LNCAP (cell line): ENCODE results near the gene BANP.

Source experiments
- TF ChIP-seq, protein P1 (sequence below): fragments of 450-650 bp; IDR thresholded peaks from 2 replicates; pipeline ENCODE4 v1.5.1; 2017; ENCODE audit warnings: mild to moderate bottlenecking

BANP gene

DNA sequence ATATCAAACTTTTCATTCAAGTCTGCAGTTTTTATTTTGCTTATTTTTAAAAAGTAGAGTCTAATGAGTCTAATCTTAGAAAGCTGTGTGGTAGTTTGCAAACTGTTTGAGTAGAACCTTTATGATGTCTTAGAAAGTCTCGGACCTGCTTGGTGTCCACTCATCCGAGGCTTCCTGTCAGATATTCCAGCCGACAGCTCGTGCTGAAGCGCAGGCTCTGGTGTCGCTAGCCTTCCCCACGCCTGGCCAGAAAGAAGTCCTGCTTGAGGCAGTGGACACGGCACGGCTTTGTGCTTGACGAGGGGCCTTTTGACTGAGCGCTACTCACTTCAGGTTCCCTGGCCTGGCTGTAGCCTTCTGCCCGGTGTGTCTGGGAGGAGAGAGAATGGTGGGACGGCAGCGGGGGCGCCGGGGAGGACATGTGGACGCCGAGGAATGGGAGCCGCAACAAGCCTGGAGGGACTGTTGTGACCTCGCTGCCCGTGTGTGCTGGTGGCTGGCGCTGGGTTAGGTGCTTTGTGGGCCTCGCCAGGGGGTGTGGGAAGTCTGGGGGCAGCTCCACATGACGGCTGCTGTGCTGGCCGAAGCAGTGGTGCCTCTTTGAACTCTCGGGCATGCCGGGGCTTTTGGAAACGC is 33.5 kb downstream of the BANP start:
- TF ChIP-seq, protein P1, sequence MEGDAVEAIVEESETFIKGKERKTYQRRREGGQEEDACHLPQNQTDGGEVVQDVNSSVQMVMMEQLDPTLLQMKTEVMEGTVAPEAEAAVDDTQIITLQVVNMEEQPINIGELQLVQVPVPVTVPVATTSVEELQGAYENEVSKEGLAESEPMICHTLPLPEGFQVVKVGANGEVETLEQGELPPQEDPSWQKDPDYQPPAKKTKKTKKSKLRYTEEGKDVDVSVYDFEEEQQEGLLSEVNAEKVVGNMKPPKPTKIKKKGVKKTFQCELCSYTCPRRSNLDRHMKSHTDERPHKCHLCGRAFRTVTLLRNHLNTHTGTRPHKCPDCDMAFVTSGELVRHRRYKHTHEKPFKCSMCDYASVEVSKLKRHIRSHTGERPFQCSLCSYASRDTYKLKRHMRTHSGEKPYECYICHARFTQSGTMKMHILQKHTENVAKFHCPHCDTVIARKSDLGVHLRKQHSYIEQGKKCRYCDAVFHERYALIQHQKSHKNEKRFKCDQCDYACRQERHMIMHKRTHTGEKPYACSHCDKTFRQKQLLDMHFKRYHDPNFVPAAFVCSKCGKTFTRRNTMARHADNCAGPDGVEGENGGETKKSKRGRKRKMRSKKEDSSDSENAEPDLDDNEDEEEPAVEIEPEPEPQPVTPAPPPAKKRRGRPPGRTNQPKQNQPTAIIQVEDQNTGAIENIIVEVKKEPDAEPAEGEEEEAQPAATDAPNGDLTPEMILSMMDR = no peak

GRCh38 chr16:87993901-87994300 is 42.7 kb downstream of the BANP start:
- TF ChIP-seq, protein P1 = no peak

DNA sequence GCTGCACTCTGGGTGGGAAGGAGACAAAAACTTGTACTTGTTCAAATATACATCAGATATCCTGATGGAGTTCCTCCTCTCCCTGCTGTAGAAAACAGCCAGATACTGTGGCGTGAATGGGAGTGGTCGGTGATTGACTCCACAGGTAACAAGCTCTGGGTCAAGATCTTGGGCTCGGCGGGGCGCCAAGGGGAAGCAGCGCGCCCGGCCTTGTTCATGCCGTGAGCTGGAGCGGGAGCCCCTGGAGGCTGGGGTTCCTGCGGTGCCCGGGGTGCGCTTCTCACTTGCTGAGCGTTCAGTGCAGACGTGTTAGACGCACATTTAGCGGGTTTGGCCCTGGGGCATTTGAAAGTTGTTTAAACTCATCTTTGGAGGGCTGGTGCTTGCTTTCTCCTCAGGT is 44.4 kb downstream of the BANP start:
- TF ChIP-seq, protein P1 = no peak

DNA sequence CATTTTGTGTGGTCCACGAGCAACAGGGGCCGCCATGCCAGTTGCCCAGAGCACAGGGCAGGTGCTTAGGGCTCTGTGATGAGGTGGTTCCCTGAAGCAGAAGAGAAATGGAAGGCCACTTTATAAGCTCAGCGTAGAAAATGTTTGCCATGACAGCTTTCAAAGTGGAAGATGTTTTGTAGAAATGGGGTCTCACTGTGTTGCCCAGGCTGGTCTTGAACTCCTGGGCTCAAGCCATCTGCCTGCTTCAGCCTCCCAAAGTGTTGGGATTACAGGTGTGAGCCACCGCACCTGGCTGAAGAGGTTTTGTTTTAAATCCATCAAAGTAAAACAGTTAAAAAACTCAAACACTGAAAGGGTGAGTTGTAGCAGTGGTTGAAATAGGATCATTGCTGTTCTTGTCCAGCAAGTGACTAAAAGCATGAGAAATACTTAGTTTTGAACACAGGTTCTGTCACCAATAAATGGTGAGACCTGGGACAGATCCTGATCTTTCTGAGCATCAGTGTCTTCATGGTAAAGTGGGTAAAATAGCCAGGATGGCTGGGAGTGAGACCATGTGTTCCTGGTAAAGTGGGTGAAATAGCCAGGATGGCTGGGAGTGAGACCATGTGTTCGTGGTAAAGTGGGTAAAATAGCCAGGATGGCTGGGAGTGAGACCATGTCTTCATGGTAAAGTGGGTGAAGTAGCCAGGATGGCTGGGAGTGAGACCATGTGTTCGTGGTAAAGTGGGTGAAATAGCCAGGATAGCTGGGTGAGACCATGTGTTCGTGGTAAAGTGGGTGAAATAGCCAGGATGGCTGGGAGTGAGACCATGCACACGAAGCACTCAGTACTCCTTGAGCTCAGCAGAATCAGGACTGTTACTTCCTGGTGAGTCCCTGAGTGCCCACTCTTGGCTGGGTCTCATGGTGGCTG is 46.0 kb downstream of the BANP start:
- TF ChIP-seq, protein P1 = no peak

DNA sequence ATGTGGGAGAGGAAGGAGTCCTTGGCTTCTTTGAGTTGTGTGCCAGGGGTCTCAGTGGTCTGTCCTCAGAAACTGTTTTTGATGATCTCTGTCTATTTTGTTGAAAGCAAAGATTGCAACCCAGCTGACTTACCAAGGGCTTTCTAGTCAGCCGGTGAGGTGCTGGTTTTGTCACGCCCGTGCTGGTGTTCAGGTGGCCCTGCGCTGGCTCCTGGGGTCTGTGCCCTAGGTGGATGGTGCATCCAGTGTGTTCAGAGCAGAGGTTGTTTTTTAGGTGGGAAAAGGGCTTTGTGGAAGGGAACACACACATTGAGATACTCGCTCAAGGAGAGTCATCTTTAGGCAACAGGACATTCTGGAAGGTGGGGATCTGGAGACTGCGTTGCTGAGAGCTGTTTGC is 51.0 kb downstream of the BANP start:
- TF ChIP-seq, protein P1 = no peak

DNA sequence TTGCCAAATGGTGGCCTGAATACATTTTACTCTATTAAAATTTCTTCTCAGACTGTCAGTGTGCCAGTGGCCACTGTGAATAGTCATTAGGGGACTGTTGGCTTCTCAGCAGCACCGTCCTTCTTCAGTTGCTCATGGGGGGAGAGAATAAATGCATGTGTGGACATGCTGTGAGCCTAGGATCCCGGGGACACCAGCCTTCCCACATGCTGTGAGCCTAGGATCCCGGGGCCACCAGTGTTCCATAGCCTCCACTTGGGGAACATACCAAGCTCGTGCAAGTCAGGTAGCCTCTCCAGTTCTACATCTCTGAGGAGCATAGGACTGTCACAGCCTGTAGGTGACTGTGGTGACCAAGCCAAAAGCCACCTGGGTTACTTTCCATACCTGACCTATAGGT is 51.5 kb downstream of the BANP start:
- TF ChIP-seq, protein P1 = no peak

- TF ChIP-seq, protein P1 = no peak
Observed at GRCh38 chr16:88003316-88003715, 52.1 kb downstream of the BANP start.
